ENCODE measurements around the gene SLC37A4.

Gene SLC37A4

GRCh38 chr11:119030329-119031047 is at the start of gene SLC37A4:
TSS of gene SLC37A4 (minus strand) at chr11:119030877.
- TF ChIP-seq RAD21 (IDR thresholded peaks at IDR 0.05; ENCODE audit: low read depth), result peak; percentile 61
- peak; percentile 27; the same call in 1 of the 2 replicates for TF ChIP-seq ZBTB7A (IDR thresholded peaks at IDR 0.05; ENCODE audit: low read depth)
- peak; percentile 13; the same call in 1 of the 2 replicates for TF ChIP-seq TCF12 (IDR thresholded peaks at IDR 0.05; ENCODE audit: low read depth)
- peak; percentile 99 for TF ChIP-seq MAX (IDR thresholded peaks at IDR 0.05)
- TF ChIP-seq NFIC (IDR thresholded peaks at IDR 0.05), result peak; percentile 20; the same call in 1 of the 2 replicates
- peak; percentile 71 for TF ChIP-seq TAF1 (IDR thresholded peaks at IDR 0.05; ENCODE audit: low read depth)
- TF ChIP-seq EP300 (IDR thresholded peaks at IDR 0.05; ENCODE audit: borderline replicate concordance), result peak; percentile 20; the same call in 1 of the 2 replicates
- TF ChIP-seq FOXM1 (IDR thresholded peaks at IDR 0.05; ENCODE audit: borderline replicate concordance, low read depth), result no peak
- TF ChIP-seq CEBPB (IDR thresholded peaks at IDR 0.05), result no peak
- TF ChIP-seq YY1 (IDR thresholded peaks at IDR 0.05; ENCODE audit: low read depth), result peak; percentile 39; the same call in 1 of the 2 replicates
- no peak for TF ChIP-seq CREB1 (IDR thresholded peaks at IDR 0.05; ENCODE audit: low read depth)
- TF ChIP-seq EGR1 (IDR thresholded peaks at IDR 0.05), result peak; percentile 81
- TF ChIP-seq USF1 (IDR thresholded peaks at IDR 0.05), result peak; percentile 71
- no peak for TF ChIP-seq REST (IDR thresholded peaks at IDR 0.05; ENCODE audit: low read depth)
- TF ChIP-seq TEAD4 (IDR thresholded peaks at IDR 0.05), result peak; percentile 59; the same call in 1 of the 2 replicates

GRCh38 chr11:119078675-119079420 is 48.2 kb upstream of the SLC37A4 start:
- no peak for TF ChIP-seq TEAD4 (IDR thresholded peaks at IDR 0.05)
- TF ChIP-seq REST (IDR thresholded peaks at IDR 0.05; ENCODE audit: low read depth), result no peak

- no peak for TF ChIP-seq EGR1 (IDR thresholded peaks at IDR 0.05)
Observed at GRCh38 chr11:119077839-119078238, 47.2 kb upstream of the SLC37A4 start.

- TF ChIP-seq CREB1 (IDR thresholded peaks at IDR 0.05; ENCODE audit: low read depth) (no peak), EP300 (IDR thresholded peaks at IDR 0.05; ENCODE audit: borderline replicate concordance) (no peak), FOXM1 (IDR thresholded peaks at IDR 0.05; ENCODE audit: borderline replicate concordance, low read depth) (no peak), YY1 (IDR thresholded peaks at IDR 0.05; ENCODE audit: low read depth) (peak; percentile 98), NFIC (IDR thresholded peaks at IDR 0.05) (no peak), REST (IDR thresholded peaks at IDR 0.05; ENCODE audit: low read depth) (no peak), TCF12 (IDR thresholded peaks at IDR 0.05; ENCODE audit: low read depth) (peak; percentile 41), TEAD4 (IDR thresholded peaks at IDR 0.05) (0 out of 2 replicates have a peak, but pooled peaks have one; percentile 4), RAD21 (IDR thresholded peaks at IDR 0.05; ENCODE audit: low read depth) (no peak), CEBPB (IDR thresholded peaks at IDR 0.05) (no peak), TAF1 (IDR thresholded peaks at IDR 0.05; ENCODE audit: low read depth) (peak; percentile 88), EGR1 (IDR thresholded peaks at IDR 0.05) (no peak), USF1 (IDR thresholded peaks at IDR 0.05) (peak; percentile 98), MAX (IDR thresholded peaks at IDR 0.05) (peak; percentile 76)
Observed at GRCh38 chr11:119067371-119068222, 36.9 kb upstream of the SLC37A4 start, which contains the start of gene VPS11. TSS of gene VPS11 (plus strand) at chr11:119067818. CDS start at chr11:119067824, 6 bp downstream.
